ENCODE data around the gene RPS6KA4.

GRCh38 chr11:64323373-64323772 lies 35.6 kb upstream of the RPS6KA4 start:
- TF ChIP-seq CTCF (IDR thresholded peaks at IDR 0.05): no peak
- no peak for TF ChIP-seq EZH2 (IDR thresholded peaks at IDR 0.05)
- TF ChIP-seq EZH2phosphoT487 (IDR thresholded peaks at IDR 0.05): no peak
